Activated T-cell treated with anti-CD3 and anti-CD28 coated beads for 1 hour (primary cell): ENCODE results near the gene TGOLN2.
A peak's percentile ranks its signal among the peaks of the same experiment; 100 is the strongest.
"Not testable (repeated sequence)": the region's sequence is repeated elsewhere in the genome, so short reads cannot be mapped to it uniquely, and the experiment has no call there.

Source experiments
- DNase-seq: peaks from one replicate; pipeline ENCODE4 v3.0.0-alpha.2; 2020; ENCODE audit warnings: low read depth

Gene TGOLN2

GRCh38 chr2:85340034-85340892, 12.5 kb upstream of the TGOLN2 start:
- no peak for DNase-seq

DNA sequence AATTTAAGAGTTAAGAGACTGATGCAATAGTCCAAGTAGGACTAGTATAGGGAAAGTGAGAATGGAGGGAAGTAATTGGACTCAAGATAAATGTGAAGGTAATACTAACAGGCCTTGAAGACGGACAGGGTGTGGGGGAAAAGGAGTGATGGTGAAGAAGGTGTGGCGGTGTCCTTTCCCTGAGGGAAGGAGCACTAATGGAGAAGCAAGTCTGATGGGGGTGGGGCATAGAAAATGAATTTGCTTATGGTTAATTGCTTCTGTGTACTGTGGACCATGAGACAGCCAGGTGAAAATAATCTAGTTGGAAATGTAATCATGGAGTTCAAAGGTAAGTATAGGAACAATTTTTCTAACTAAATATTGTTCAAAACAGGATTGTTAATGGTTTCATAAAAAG, 7.1 kb upstream of the TGOLN2 start:
- no peak for DNase-seq

DNA sequence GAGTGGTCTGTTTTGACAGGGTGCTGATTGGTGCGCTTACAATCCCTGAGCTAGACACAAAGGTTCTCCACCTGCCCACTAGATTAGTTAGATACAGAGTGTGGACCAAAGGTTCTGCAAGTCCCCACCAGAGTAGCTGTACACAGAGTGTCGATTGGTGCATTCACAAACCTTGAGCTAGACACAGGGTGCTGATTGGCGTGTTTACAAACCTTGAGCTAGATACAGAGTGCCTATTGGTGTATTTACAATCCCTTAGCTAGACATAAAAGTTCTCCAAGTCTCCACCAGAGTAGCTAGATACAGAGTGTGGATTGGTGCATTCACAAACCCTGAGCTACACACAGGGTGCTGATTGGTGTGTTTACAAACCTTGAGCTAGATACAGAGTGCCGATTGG, 6.1 kb upstream of the TGOLN2 start:
- not testable (repeated sequence) for DNase-seq

GRCh38 chr2:85330839-85331636, 3.2 kb upstream of the TGOLN2 start:
- no peak for DNase-seq

DNA sequence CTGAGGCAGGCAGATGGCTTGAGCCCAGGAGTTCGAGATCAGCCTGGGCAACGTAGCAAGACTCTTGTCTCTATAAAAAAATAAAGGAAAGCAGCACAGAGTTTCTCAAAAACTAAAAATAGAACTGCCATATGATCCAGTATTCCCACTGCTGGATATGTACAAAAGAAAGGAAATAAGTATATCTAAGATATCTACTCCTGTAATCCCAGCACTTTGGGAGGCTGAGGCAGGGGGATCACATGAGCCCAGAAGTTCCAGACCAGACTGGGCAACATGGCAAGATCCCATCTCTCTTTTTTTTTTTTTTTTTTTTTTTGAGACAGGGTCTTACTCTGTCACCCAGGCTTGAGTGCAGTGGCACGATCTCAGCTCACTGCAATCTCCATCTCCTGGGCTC, 1.9 kb upstream of the TGOLN2 start:
- DNase-seq = not testable (repeated sequence)

DNA sequence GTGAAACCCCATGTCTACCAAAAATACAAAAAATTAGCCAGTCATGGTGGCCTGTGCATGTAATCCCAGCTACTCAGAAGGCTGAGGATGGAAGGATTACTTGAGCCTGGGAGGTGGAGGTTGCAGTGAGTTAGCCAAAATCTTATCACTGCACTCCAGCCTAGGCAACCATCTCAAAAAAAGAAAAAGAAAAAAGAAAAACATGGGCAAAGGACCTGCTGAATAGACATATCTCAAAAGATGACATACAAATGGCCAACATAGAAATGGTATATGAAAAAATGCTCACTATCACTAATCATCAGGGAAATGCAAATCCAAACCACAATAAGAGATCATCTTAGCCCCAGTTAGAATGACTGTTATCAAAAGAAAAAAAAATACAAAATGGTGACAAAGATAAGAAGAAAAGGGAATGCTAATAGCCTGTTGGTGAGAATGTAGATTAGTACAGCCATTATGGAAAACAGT, 1.4 kb upstream of the TGOLN2 start:
- DNase-seq = no peak

DNA sequence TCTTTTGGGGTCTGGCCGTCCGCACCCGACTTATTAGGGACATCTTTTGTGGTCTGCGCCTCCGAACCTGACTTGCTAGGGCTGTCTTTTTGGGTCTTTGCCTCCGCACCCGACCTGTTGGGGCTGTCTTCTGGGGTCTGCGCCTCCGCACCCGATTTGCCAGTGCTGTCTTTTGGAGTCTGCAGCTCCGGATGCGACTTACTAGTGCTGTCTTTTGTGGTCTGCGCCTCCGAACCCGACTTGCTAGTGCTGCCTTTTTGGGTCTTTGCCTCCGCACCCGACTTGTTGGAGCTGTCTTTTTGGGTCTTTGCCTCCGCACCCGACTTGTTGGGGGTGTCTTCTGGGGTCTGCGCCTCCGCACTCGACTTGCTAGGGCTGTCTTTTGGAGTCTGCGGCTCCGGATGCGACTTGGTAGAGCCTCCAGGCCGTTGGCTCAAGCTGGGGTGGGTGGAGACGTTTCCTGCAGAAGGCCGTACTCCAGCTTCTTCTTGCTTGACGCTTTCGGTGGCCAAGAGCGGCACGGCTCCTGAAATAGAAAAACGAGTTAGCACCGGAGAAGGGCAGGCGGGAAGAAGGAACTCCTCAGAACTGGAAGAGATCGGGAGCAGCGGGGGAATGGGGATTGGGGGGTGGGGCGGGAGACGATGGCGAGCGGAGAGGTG, 498 bp downstream of the TGOLN2 start:
- DNase-seq = peak; percentile 39

DNA sequence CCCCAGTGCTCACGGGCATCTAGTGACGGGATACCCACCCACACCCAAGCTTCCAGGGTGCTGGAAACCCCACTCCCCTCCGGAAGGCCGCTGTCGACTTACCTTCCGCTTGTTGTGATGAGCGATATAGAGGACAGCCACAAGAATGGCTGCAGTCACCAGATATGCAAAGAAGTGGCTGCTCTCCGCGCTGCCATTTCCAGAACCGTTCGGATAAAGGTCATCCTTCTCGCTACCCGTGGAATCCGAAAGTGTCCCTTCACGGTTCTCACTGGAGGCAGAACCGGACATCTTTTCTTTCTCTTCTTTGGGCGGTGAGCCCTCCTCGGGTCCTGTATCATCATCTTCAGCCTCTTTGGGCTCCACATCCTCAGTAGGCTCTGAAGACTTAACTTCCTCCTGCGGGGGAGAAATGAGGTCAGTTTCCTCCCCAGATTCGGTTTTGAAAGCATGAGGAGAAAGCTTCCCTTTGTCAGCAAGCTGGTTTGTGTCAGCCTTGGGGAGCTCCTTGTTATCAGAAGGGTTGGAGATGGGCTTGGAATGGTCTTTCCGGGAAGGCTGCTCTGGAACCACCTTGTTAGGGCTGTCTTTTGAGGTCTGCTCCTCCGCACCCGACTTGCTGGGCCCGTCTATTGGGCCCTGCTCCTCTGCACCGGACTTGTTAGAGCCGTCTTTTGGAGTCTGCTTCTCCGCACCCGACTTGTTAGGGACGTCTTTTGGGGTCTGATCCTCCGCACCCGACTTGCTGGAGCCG, 1.2 kb downstream of the TGOLN2 start:
- no peak for DNase-seq

DNA sequence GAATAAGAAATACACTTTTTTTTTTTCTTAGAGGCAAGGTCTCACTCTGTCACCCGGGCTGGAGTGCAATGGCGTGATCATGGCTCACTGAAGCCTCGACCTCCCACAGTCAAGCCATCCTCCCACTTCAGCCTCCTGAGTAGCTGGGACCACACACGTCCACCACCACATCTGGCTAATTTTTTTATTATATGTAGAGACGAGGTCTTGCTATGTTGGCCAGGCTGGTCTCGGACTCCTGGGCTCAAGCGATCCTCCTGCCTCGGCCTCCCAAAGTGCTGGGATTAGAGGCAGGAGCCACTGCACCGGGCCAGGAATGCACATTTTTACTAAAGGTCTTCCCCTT, 2.4 kb downstream of the TGOLN2 start:
- no peak for DNase-seq

- DNase-seq = no peak
Observed at GRCh38 chr2:85324639-85325465, 2.9 kb downstream of the TGOLN2 start.

- not testable (repeated sequence) for DNase-seq
Observed at GRCh38 chr2:85323988-85324367, 3.8 kb downstream of the TGOLN2 start.

DNA sequence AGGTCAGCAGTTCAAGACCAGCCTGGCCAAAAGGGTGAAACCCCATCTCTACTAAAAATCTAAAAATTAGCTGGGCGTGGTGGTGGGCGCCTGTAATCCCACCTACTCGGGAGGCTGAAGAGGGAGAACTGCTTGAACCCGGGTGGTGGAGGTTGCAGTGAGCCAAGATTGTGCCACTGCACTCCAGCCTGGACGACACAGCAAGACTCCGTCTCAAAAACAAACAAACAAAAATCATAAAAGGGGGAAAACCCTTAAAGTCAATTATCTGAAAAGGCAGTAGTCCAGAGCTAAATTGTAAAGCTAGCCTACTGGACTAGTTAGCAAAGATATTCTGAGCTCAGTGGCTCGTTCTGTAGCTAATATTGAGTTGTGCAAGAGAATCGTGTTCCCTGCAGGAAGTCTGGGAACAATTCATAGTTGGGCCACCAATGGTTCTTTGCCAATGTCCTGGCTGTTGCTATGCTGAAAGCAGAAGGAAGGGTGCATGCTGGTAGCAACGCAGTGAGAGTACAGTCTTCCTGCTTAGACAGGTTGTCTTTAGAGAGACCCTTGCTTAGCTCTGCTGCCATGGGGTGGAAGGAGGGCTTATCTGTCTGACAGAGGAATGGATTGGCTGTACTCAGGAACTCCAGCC, 4.3 kb downstream of the TGOLN2 start:
- DNase-seq = no peak

DNA sequence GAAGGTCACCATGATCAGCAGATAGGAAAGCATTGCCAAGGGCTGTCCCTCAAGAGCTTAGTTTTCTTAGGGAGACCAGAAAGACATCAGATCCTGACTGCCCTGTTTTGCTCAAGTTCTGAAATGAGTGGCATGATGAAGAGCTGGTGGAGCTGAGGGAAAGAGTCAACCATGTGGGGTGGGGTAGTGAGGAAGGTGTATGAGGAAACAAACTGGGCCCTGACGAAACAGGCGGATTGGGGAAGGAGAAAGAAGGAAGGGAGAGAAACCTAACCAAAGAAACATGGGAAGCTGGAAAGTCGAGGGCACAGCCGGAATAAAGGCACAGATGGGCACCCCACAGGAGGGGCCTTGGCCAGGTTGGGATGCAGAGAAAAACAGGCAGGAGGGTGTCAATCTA, 8.0 kb downstream of the TGOLN2 start:
- no peak for DNase-seq

- no peak for DNase-seq
Observed at GRCh38 chr2:85318222-85319074, 9.3 kb downstream of the TGOLN2 start.

DNA sequence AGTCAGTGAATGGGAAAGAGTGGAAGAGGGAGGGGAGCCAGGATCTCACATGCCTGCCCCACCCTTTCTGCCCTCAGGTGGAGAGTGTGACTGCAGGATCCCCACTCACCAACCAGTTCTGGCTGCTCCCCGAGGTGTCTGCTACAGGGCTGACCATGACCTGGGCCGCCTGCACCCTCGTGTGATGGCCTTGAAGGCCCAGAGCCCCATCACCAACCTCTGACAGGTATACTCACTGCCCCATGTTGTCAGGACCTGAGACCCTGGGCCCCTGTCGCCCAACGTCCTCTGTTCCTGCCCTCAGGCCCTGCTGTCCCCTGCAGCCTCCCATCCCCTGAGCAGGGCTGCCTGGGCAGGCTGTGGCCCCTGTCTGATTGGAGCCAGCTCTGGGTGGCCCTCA, 11.9 kb downstream of the TGOLN2 start:
- not testable (repeated sequence) for DNase-seq

- DNase-seq = no peak
Observed at GRCh38 chr2:85314884-85315242, 12.9 kb downstream of the TGOLN2 start.

- DNase-seq = no peak
Observed at GRCh38 chr2:85312404-85312803, 15.4 kb downstream of the TGOLN2 start.

DNA sequence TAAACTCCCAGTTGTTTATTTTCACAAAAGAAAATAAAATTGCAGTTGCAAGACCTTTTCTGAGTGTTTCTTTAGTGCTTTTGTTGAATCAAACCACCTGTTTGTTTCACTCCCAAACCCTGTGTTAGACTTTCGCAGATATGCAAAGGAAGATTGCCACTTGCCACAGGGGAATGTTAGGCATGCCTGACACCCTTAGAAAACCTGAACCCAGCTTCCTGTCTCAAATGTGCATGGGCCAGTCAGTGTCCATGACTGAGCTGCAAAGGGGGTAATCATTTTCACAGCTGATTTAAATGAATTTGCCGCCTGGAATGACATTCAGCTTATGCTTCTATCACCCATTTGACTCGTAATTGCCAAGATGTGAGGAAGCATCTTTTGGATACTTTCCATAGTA, 17.5 kb downstream of the TGOLN2 start:
- DNase-seq = no peak

DNA sequence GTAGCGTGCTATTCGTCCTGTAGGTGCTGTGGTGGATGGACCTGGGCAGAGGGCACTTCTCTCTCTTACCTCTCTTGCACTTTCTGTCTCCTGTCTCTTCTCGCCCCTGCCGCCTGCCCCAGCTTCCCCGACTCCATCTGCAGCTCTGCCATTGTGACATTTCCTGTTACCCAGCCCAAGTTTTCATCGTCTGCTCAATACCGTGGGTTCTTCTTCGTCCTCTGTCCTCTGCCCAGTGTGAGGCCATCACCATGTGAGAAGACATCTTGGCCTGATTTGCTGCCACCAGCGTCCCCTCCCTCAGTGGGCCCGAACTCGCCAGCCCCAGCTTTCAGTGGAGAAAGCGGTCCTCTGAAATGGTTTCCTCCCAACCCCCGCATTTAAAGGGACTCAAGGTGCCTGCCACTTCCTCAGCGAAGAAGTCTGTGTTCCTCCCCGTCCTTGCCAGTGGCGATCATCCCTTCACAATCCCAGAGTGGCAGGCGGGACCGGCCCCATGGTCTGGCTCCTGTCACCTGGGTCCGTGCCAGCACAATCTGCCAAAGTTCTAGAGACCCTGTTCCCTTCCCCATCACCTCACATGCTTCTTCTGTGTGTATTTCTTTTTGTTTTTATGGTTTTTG, 18.0 kb downstream of the TGOLN2 start:
- DNase-seq = no peak
